Calu3 (cell line): ENCODE data around the gene CDH4. TPM values are rescaled to one million over a fixed set of nuclear protein-coding genes. Genes with fewer than 3 reads are reported as not detected.

Experiments used
- BruUV-seq: library from RNA; stranded (reverse); fragments of 400-500 nt; replicated peaks from 2 replicates; lab custom pipeline; 2021; lab: Mats Ljungman, UMichigan
- CTCF ChIA-PET: fragments of 300-600 bp; sonication (Branson Sonifier 250); formaldehyde crosslinking; loops from one replicate; lab custom pipeline; 2022; ENCODE audit warnings: antibody characterized with exemption; lab: Charles Lee
- DNase-seq: peaks from one replicate; pipeline ENCODE4 v3.0.0; 2022
- H3K27ac Mint-ChIP-seq: one replicate; pipeline ENCODE4 v1.8.0; 2022; ENCODE audit warnings: mixed read lengths; ENCODE audit not compliant: unreplicated experiment
- H3K27me3 Mint-ChIP-seq: one replicate; pipeline ENCODE4 v1.8.0; 2022; ENCODE audit warnings: mixed read lengths; ENCODE audit not compliant: unreplicated experiment
- H3K36me3 Mint-ChIP-seq: one replicate; pipeline ENCODE4 v1.8.0; 2022; ENCODE audit warnings: mild to moderate bottlenecking, moderate library complexity, mixed read lengths; ENCODE audit not compliant: insufficient read depth, unreplicated experiment
- H3K4me1 Mint-ChIP-seq: one replicate; pipeline ENCODE4 v1.8.0; 2022; ENCODE audit warnings: mild to moderate bottlenecking, low read depth, mixed read lengths; ENCODE audit not compliant: unreplicated experiment
- H3K4me3 Mint-ChIP-seq: one replicate; pipeline ENCODE4 v1.8.0; 2022; ENCODE audit warnings: mild to moderate bottlenecking, low read depth, moderate library complexity, mixed read lengths; ENCODE audit not compliant: unreplicated experiment
- H3K9me3 Mint-ChIP-seq: one replicate; pipeline ENCODE4 v1.8.0; 2022; ENCODE audit warnings: low read depth, mixed read lengths; ENCODE audit not compliant: unreplicated experiment
- CTCF ChIP-seq: fragments of 200-600 bp; IDR thresholded peaks from one replicate; pipeline ENCODE4 v1.8.0; 2022; ENCODE audit warnings: antibody characterized with exemption; ENCODE audit not compliant: unreplicated experiment
- intact Hi-C: fragments of 100-400 bp; cut with micrococcal nuclease; formaldehyde crosslinking; loops from one replicate; pipeline ENCODE4 v1.10.0; 2022; ENCODE audit not compliant: unreplicated experiment
- total RNA-seq: library from RNA; stranded (reverse); gene quantifications from 2 replicates; pipeline ENCODE4 v1.2.3, GENCODE V29; 2022

Gene CDH4
- total RNA-seq, 1 experiment from 2014 or later, result not detected

GRCh38 chr20:61789329-61789728, 537.3 kb downstream of the CDH4 start:
- no TSS peak for BruUV-seq
- peaks cover 5% of the 10 kb centered on the region for H3K36me3 Mint-ChIP-seq
- H3K4me1 Mint-ChIP-seq, result no peaks in the 10 kb centered on the region
- no peak overlapping the region for H3K27ac Mint-ChIP-seq
- intact Hi-C loops, result no loop called here
- DNase-seq, result no peak
- H3K4me3 Mint-ChIP-seq, result no peak overlapping the region
- CTCF ChIA-PET, result no interaction called here
- H3K27me3 Mint-ChIP-seq, result peaks cover 68% of the 10 kb centered on the region
- TF ChIP-seq CTCF, result no peak
- peaks cover 9% of the 10 kb centered on the region for H3K9me3 Mint-ChIP-seq

GRCh38 chr20:61790116-61790827, 538.2 kb downstream of the CDH4 start:
- BruUV-seq, result no TSS peak
- H3K36me3 Mint-ChIP-seq, result peaks cover under 1% of the 10 kb centered on the region
- intact Hi-C loops, result no loop called here
- H3K4me1 Mint-ChIP-seq, result no peaks in the 10 kb centered on the region
- TF ChIP-seq CTCF, result no peak
- H3K27me3 Mint-ChIP-seq, result peaks cover 66% of the 10 kb centered on the region
- H3K4me3 Mint-ChIP-seq, result no peak overlapping the region
- CTCF ChIA-PET, result no interaction called here
- peaks cover 11% of the 10 kb centered on the region for H3K9me3 Mint-ChIP-seq
- no peak overlapping the region for H3K27ac Mint-ChIP-seq
- no peak for DNase-seq

- no peak for TF ChIP-seq CTCF
- Mint-ChIP-seq H3K27me3 (peaks cover 71% of the 10 kb centered on the region), H3K27ac (no peak overlapping the region), H3K4me1 (no peaks in the 10 kb centered on the region), H3K4me3 (no peak overlapping the region), H3K36me3 (no peaks in the 10 kb centered on the region), H3K9me3 (peaks cover 11% of the 10 kb centered on the region)
- CTCF ChIA-PET, result no interaction called here
- intact Hi-C loops, result no loop called here
- no peak for DNase-seq
- BruUV-seq, result no TSS peak
These were observed 539.9 kb downstream of the CDH4 start for GRCh38 chr20:61791995-61792394.

- CTCF ChIA-PET, result no interaction called here
- H3K9me3 Mint-ChIP-seq, result peaks cover 2% of the 10 kb centered on the region
- peaks cover 40% of the 10 kb centered on the region for H3K27me3 Mint-ChIP-seq
- no peak overlapping the region for H3K27ac Mint-ChIP-seq
- TF ChIP-seq CTCF, result no peak
- DNase-seq, result no peak
- no peaks in the 10 kb centered on the region for H3K4me1 Mint-ChIP-seq
- intact Hi-C loops, result no loop called here
- no peaks in the 10 kb centered on the region for H3K36me3 Mint-ChIP-seq
- no peak overlapping the region for H3K4me3 Mint-ChIP-seq
- BruUV-seq, result no TSS peak
These were observed 543.9 kb downstream of the CDH4 start for GRCh38 chr20:61795669-61796630.
